HG03439 (cell line): Measurements from ENCODE around the gene DPP10.
"Not testable (repeated sequence)": the region's sequence is repeated elsewhere in the genome, so short reads cannot be mapped to it uniquely, and the experiment has no call there.

ENCODE experiments used
- ATAC-seq: cut with Tn5 transposase; IDR thresholded peaks from one replicate; pipeline ENCODE4 v1.9.1; 2021; ENCODE audit warnings: mild to moderate bottlenecking, moderate library complexity; ENCODE audit not compliant: unreplicated experiment

DPP10 gene

DNA sequence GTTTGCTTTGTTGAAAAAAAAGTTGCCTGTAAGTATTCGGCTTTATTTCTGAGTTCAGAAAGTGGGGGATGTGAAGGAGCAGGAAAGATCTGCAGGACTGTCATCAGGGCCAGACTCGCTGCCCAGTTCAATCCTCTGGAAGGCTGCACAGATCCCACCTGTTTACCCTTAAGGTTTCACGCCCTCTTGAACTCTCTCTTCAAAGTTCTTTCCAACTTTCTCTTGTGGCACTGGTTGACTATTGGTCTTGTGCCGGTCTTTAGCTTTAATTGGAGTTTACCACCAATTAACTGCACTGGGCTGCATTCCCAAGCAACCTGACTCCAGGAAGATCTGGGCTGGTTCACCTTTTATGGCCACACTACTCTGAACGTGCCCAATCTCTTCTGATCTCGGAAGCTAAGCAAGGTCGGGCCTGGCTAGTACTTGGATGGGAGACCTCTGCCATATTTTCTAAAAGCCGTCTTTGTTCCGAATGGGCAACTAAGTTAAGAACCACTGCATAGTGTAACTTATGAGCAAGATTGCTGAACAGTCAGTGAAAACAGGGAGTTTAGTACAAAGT lies 495.0 kb downstream of the DPP10 start:
- no peak for ATAC-seq

DNA sequence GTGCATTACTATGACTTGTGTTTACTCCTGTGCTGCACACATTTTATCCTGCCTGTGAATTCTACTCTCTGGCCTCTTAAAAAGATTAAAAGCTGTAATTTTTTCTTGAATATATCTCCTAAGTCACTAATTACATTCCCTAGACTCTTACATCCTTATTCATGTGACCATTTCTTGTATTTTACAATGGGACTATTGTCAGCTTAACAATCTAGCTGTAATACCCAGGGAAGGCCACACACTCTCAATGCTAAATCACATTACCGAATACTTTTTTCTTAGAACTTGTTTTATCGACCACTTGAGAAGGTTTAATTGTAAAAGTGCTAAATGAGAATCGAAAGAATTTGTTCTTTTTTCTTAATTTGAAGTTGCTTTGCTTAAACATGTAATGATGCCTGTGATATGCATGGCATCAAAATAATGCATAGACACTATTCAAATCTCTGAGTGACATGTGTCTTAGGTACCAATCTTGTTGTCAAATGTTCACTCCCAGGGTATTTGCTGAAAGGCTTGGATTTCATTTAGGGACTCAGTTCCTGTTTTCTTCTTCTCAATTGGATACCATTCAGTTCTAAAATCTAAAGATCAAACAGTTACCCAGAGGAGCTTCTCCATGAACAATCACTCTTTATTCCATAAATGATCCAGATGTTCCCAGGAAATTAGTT lies 498.5 kb downstream of the DPP10 start:
- ATAC-seq: no peak

DNA sequence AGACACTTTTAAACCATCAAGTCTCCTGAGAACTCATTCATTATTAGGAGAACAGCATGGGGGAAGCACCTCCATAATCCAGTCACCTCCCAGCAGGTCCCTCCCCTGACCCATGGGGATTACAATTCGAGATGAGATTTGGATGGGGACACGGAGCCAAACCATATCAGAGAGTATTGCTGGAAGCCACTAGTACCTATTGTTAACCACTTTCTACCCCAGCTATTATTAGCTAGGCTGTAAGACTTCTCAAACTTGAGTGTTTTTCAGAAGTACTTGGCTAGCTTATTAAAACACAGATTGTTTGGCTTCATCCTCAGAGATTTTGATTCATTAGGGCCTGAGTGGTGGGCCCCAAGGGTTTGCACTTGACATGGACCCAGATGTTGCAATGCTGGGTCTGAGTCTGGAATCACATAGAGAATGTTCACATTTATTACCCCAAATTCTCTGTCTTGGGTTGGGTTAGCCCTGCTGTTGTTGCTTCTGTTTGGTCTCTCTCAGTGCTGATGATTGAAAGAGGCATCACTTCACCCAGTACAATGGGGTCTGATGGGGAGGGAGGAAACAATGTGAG lies 506.9 kb downstream of the DPP10 start:
- ATAC-seq: no peak

GRCh38 chr2:114960389-114960788 lies 517.9 kb downstream of the DPP10 start:
- ATAC-seq: no peak

DNA sequence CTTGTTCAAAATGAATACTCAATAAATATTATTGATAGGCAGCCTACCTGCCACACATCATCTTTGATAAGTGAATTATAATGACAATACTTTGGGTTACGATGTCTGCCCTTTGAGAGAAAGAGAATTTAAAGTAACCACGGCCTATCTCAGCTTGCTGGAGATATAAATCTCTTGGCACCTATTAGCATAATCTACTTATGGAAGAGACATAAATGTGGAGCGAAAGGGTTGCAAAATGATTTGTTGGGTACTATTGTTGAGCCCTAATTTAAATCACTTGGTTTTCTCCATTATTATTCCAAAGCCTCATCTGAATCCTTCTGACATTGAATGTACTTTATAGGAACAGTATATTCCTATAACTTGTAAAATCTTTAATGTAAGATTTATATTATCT lies 520.1 kb downstream of the DPP10 start:
- ATAC-seq: no peak

DNA sequence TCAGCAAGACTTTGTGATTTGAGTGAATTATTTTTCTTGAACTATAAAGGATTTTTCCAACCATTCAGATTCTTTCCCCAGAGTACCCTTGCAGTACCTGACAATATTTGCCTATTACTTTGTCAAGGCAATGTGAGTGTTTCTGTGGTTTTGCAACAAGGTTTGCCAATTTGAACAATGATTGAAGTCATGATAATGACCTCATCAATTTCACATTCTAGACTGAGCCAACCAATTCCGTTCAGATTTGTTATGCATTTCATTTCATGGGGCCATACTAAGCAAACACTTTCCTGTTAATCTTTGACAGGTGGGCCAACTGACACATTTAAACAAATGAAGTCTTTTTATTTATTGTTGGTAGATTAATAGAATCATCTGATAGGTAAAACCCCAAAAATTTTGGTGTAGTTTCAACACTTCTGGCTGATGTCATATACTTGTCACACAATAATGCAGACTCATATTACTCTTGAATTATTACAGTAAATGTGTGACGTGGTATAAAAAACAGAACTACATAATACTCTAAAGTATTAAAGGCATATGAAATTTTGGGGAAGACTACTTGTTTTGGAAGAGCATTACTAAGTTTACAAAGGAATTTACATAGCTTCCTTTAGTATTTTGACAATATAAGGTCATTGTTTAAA lies 526.4 kb downstream of the DPP10 start:
- ATAC-seq: no peak

GRCh38 chr2:115004321-115004720 lies 561.9 kb downstream of the DPP10 start:
- not testable (repeated sequence) for ATAC-seq

GRCh38 chr2:115011721-115012120 lies 569.3 kb downstream of the DPP10 start:
- no peak for ATAC-seq

GRCh38 chr2:115022013-115022412 lies 579.6 kb downstream of the DPP10 start:
- not testable (repeated sequence) for ATAC-seq

GRCh38 chr2:115034801-115035200 lies 592.4 kb downstream of the DPP10 start:
- ATAC-seq: no peak

DNA sequence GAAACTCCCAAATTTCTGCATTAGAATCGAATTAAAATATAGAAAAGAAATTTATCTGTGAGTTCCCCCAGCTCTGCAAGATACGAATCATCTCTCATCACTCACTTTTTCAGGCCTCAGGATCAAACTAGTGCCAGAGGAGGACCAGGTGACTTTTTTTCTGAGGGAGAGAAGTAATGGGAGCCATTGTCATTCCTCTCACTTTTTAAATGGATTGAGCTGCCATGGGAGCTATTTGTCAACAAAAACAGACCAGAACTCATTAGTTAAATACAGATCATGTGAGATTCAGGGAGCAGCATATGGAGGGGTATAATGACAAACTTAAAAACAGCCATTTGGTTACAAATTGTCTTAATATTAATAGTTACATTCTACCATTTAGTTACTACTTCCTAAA lies 594.4 kb downstream of the DPP10 start:
- no peak for ATAC-seq

DNA sequence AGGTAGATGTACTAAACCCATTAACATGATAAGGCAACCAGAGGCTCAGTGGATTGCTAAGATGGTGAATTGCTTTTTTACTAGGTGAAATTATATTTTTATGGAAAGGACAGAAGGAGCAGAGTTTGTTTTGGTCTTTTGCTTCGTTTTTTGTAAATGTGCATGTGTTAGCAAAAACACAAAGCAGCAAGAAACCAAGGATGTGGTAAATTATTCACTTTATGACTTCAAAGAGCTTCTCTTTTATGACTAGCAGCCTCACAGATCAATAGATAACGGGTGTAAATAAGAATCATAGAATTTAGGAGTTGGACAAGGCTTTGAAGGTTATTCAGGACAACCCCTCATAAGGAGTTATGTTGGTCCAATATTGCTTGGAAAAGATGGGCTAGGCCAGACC lies 615.0 kb downstream of the DPP10 start:
- no peak for ATAC-seq

DNA sequence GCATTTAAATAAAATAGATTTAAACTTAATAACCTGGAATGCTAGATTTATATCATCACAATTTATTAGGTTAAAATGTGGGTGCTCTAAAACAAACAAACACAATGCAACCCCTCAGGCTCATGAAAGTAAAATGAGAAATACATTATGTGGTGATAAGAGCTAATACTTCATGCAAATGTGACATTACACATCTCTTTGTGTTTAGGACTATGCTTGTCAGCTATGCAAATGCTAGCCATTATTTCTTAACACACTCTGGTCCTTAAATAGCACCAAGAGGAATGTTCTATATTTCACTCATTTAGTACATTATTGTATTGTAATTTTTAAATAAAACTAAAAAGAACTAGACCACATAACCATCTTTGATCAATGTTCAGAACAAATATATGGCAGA lies 627.6 kb downstream of the DPP10 start:
- ATAC-seq: no peak

GRCh38 chr2:115071534-115071933 lies 629.1 kb downstream of the DPP10 start:
- ATAC-seq: no peak

DNA sequence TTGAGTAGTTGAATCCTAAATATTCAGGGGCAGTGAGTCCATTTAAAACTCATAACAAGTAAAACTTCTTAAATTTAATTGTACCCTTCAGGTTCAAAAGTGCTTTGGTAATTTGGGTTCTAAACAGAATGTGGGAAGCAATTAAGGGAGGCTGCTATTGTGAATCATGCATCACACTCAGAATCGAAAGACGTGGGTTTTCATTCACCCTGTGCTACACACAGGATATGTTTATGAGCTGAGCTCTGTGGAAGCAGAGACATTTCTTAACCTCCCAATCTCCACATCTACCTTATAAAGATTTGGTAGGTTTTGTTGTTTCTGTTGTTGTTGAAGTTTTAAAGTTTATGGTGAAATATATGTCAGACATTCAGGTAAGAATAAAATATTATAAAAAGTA lies 633.4 kb downstream of the DPP10 start:
- no peak for ATAC-seq

DNA sequence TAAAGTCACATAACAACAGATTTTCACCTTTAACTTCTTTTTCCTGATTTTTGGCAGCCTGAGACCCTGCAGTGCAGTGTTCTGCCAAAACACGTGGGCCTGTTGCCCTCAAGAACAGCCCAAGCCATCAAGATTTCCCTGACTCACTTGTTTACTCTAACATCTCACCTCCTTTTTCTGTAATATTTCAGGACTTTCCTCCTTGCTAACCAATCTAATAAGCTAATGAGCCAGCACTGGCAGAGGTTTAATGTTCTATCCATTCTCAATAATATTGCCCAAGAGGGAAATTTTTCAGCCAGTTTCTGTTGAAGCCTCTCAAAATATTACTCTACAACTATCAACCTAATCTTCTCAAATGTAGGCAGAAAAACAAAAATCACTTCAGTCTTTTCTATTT lies 635.2 kb downstream of the DPP10 start:
- no peak for ATAC-seq

- ATAC-seq: no peak
Observed at GRCh38 chr2:115083225-115083624, 640.8 kb downstream of the DPP10 start.

DNA sequence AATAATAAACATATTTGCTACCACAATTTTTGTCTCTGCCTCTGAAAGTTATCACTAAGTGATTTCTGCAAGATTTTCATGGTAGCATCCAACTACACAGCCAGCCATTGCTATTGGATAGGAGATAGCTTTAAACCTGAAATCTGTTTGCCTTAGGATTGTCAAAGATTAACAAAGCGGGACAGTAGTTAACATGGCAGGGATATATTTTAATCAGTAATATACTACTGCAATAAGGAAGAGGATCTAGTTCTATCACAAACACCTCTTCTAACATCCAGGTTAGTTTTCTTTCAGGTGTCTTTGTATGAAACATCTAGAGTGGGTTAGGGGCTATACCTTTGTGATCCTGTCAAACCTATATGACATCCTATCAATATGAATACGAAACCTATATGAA lies 641.3 kb downstream of the DPP10 start:
- ATAC-seq: no peak

- no peak for ATAC-seq
Observed at GRCh38 chr2:115084446-115084845, 642.0 kb downstream of the DPP10 start.

- ATAC-seq: not testable (repeated sequence)
Observed at GRCh38 chr2:115086051-115086620, 643.7 kb downstream of the DPP10 start.

DNA sequence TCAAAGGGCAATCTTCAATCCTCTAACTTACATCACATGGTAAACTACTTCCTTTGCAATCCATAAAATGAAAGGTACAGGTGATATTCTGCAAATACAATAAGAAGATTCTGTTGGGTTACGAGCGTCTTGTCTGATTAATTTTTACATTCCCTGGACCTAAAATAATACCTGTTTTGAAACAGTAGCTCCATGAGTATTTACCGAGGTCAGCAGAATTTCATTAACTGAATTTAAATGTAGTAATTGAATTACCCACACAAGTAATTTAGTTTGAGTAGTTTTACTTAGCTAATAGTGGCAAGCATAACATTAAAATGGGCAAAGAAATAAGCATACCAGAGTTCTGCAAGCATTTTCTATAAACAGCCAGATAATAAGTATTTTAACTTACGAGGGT lies 652.0 kb downstream of the DPP10 start:
- no peak for ATAC-seq

DNA sequence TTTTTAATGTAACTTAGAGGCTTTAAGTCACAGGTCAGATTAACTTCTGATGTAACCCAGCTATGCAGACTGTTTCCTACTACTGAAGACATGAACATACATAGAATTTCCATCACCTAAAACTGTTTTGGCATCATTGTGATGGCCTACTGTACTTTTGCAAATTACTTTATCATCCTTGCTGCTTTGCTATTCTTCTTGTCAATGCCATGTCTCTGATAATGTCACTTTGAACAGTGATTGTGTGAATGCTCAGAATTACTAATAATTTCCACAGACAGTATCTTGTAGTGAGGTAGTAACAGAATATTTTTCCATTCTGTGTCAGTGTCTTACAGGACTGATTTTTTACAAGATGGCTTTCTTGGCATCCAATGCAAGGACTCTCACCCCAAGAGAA lies 663.5 kb downstream of the DPP10 start:
- no peak for ATAC-seq
